Measurements from ENCODE around the gene TMEM191C. TPM values are rescaled to one million over a fixed set of nuclear protein-coding genes. Genes with fewer than 3 reads are reported as not detected.
"Not testable (repeated sequence)": the region's sequence is repeated elsewhere in the genome, so short reads cannot be mapped to it uniquely, and the experiment has no call there.

TMEM191C gene
- polyA plus RNA-seq (2011; rRNA removed) = 0.58 and 0.82 TPM in 2 replicates
- polyA minus RNA-seq (2011; rRNA and poly(A)+ RNA removed) = 0.17 and 0.23 TPM in 2 replicates

- H3K27ac ChIP-seq (ENCODE audit: low read depth, low read length); H3K27me3 ChIP-seq (ENCODE audit: control insufficient read depth, insufficient read depth, low read length); DNase-seq (ENCODE audit: low read depth, low spot score); H3K9me3 ChIP-seq (ENCODE audit: control insufficient read depth, insufficient read depth, low read length); CTCF ChIA-PET; POLR2A ChIA-PET: not testable (repeated sequence)
- peak within 1 kb of the TSS; percentile 59 for H3K4me3 ChIP-seq (ENCODE audit: low read depth, low read length)
Measured at GRCh38 chr22:21467337-21468193, at the start of gene TMEM191C. Gene TMEM191C, plus strand, starts transcription at chr22:21467387. Its CDS starts 73 bp downstream, at chr22:21467460.

GRCh38 chr22:21417853-21418252, 49.3 kb upstream of the TMEM191C start:
- H3K9me3 ChIP-seq (ENCODE audit: control insufficient read depth, insufficient read depth, low read length); CTCF ChIA-PET; H3K27me3 ChIP-seq (ENCODE audit: control insufficient read depth, insufficient read depth, low read length); POLR2A ChIA-PET; H3K27ac ChIP-seq (ENCODE audit: low read depth, low read length); DNase-seq (ENCODE audit: low read depth, low spot score): not testable (repeated sequence)
- peak overlapping the region; percentile 58 for H3K4me3 ChIP-seq (ENCODE audit: low read depth, low read length)

- H3K27ac ChIP-seq (ENCODE audit: low read depth, low read length); H3K9me3 ChIP-seq (ENCODE audit: control insufficient read depth, insufficient read depth, low read length); H3K4me3 ChIP-seq (ENCODE audit: low read depth, low read length); CTCF ChIA-PET; POLR2A ChIA-PET; DNase-seq (ENCODE audit: low read depth, low spot score); H3K27me3 ChIP-seq (ENCODE audit: control insufficient read depth, insufficient read depth, low read length): not testable (repeated sequence)
Measured at GRCh38 chr22:21418974-21419638, 48.1 kb upstream of the TMEM191C start.

GRCh38 chr22:21420180-21420763, 46.9 kb upstream of the TMEM191C start:
- POLR2A ChIA-PET; H3K27me3 ChIP-seq (ENCODE audit: control insufficient read depth, insufficient read depth, low read length); H3K27ac ChIP-seq (ENCODE audit: low read depth, low read length); DNase-seq (ENCODE audit: low read depth, low spot score); H3K9me3 ChIP-seq (ENCODE audit: control insufficient read depth, insufficient read depth, low read length); H3K4me3 ChIP-seq (ENCODE audit: low read depth, low read length); CTCF ChIA-PET: not testable (repeated sequence)

- H3K9me3 ChIP-seq (ENCODE audit: control insufficient read depth, insufficient read depth, low read length); H3K27ac ChIP-seq (ENCODE audit: low read depth, low read length); CTCF ChIA-PET; POLR2A ChIA-PET; H3K4me3 ChIP-seq (ENCODE audit: low read depth, low read length); DNase-seq (ENCODE audit: low read depth, low spot score); H3K27me3 ChIP-seq (ENCODE audit: control insufficient read depth, insufficient read depth, low read length): not testable (repeated sequence)
Measured at GRCh38 chr22:21424084-21424709, 43.0 kb upstream of the TMEM191C start.

- CTCF ChIA-PET; H3K27me3 ChIP-seq (ENCODE audit: control insufficient read depth, insufficient read depth, low read length); H3K9me3 ChIP-seq (ENCODE audit: control insufficient read depth, insufficient read depth, low read length); H3K27ac ChIP-seq (ENCODE audit: low read depth, low read length); DNase-seq (ENCODE audit: low read depth, low spot score); H3K4me3 ChIP-seq (ENCODE audit: low read depth, low read length); POLR2A ChIA-PET: not testable (repeated sequence)
Measured at GRCh38 chr22:21434378-21435233, 32.6 kb upstream of the TMEM191C start.

- POLR2A ChIA-PET; CTCF ChIA-PET; H3K4me3 ChIP-seq (ENCODE audit: low read depth, low read length); DNase-seq (ENCODE audit: low read depth, low spot score); H3K27me3 ChIP-seq (ENCODE audit: control insufficient read depth, insufficient read depth, low read length); H3K9me3 ChIP-seq (ENCODE audit: control insufficient read depth, insufficient read depth, low read length): not testable (repeated sequence)
- peak overlapping the region; percentile 31 for H3K27ac ChIP-seq (ENCODE audit: low read depth, low read length)
Measured at GRCh38 chr22:21435998-21436810, 31.0 kb upstream of the TMEM191C start.

- CTCF ChIA-PET; H3K27me3 ChIP-seq (ENCODE audit: control insufficient read depth, insufficient read depth, low read length); H3K9me3 ChIP-seq (ENCODE audit: control insufficient read depth, insufficient read depth, low read length); POLR2A ChIA-PET; H3K4me3 ChIP-seq (ENCODE audit: low read depth, low read length); H3K27ac ChIP-seq (ENCODE audit: low read depth, low read length); DNase-seq (ENCODE audit: low read depth, low spot score): not testable (repeated sequence)
Measured at GRCh38 chr22:21438013-21438412, 29.2 kb upstream of the TMEM191C start.

- CTCF ChIA-PET; DNase-seq (ENCODE audit: low read depth, low spot score); H3K9me3 ChIP-seq (ENCODE audit: control insufficient read depth, insufficient read depth, low read length); H3K4me3 ChIP-seq (ENCODE audit: low read depth, low read length); POLR2A ChIA-PET; H3K27ac ChIP-seq (ENCODE audit: low read depth, low read length); H3K27me3 ChIP-seq (ENCODE audit: control insufficient read depth, insufficient read depth, low read length): not testable (repeated sequence)
Measured at GRCh38 chr22:21440018-21440636, 27.1 kb upstream of the TMEM191C start.

GRCh38 chr22:21440676-21441075, 26.5 kb upstream of the TMEM191C start:
- CTCF ChIA-PET; H3K27me3 ChIP-seq (ENCODE audit: control insufficient read depth, insufficient read depth, low read length); DNase-seq (ENCODE audit: low read depth, low spot score); H3K27ac ChIP-seq (ENCODE audit: low read depth, low read length); H3K4me3 ChIP-seq (ENCODE audit: low read depth, low read length); H3K9me3 ChIP-seq (ENCODE audit: control insufficient read depth, insufficient read depth, low read length); POLR2A ChIA-PET: not testable (repeated sequence)

All from AG04450 (cell line).